Fibroblast of skin of back (primary cell): Measurements from ENCODE around the gene SETD5. TPM values are rescaled to one million over a fixed set of nuclear protein-coding genes. Genes with fewer than 3 reads are reported as not detected.

Experiments
- DNase-seq: peaks from one replicate; pipeline ENCODE4 v3.0.0-alpha.2; 2013
- polyA plus RNA-seq, 2 experiments: library from polyadenylated mRNA; unstranded; fragments of 120-200 nt; gene quantifications; one replicate each; pipeline ENCODE4 v1.2.1, GENCODE V29; 2013; ENCODE audit not compliant: insufficient read length in 2 of 2

Gene SETD5, protein sequence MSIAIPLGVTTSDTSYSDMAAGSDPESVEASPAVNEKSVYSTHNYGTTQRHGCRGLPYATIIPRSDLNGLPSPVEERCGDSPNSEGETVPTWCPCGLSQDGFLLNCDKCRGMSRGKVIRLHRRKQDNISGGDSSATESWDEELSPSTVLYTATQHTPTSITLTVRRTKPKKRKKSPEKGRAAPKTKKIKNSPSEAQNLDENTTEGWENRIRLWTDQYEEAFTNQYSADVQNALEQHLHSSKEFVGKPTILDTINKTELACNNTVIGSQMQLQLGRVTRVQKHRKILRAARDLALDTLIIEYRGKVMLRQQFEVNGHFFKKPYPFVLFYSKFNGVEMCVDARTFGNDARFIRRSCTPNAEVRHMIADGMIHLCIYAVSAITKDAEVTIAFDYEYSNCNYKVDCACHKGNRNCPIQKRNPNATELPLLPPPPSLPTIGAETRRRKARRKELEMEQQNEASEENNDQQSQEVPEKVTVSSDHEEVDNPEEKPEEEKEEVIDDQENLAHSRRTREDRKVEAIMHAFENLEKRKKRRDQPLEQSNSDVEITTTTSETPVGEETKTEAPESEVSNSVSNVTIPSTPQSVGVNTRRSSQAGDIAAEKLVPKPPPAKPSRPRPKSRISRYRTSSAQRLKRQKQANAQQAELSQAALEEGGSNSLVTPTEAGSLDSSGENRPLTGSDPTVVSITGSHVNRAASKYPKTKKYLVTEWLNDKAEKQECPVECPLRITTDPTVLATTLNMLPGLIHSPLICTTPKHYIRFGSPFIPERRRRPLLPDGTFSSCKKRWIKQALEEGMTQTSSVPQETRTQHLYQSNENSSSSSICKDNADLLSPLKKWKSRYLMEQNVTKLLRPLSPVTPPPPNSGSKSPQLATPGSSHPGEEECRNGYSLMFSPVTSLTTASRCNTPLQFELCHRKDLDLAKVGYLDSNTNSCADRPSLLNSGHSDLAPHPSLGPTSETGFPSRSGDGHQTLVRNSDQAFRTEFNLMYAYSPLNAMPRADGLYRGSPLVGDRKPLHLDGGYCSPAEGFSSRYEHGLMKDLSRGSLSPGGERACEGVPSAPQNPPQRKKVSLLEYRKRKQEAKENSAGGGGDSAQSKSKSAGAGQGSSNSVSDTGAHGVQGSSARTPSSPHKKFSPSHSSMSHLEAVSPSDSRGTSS (N-terminal part only)
- polyA plus RNA-seq (2013, experiment 1 of 2; ENCODE audit: insufficient read length): 87.5 TPM
- polyA plus RNA-seq (2013, experiment 2 of 2; ENCODE audit: insufficient read length): 70.4 TPM

DNA sequence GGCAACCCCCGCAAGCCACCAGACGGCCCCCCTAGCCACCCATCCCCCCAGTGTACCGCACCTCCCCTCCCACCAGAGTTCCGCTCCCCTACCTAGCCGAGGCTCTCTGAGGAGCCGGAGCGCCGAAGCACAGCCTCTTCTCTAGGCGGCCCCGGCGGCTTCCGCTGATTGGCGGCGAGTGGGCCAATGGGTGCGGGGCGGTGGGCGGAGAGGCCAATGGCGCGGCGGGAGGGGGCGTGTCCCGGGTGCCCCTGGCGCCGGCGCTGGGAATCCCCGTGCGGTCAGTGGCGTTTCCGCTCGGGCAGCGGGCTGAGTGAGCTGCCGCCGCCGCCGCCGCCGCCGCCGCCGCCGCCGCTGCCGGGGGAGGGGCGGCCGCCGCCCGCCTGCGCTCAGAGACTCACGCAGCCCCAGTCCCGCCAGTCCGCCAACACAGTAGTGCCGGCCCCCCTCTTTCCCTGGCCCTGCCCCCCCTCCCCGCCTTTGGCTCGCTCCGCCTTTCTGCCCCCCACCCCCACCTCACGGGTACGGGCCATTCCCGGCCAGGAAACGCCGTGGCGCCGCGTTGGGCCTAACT is at the start of gene SETD5:
Gene SETD5 (plus strand): TSS at position 284 of the 574 bp plus-strand sequence. CDS start 31,324 bp downstream, outside the sequence.
- DNase-seq: peak; percentile 96

DNA sequence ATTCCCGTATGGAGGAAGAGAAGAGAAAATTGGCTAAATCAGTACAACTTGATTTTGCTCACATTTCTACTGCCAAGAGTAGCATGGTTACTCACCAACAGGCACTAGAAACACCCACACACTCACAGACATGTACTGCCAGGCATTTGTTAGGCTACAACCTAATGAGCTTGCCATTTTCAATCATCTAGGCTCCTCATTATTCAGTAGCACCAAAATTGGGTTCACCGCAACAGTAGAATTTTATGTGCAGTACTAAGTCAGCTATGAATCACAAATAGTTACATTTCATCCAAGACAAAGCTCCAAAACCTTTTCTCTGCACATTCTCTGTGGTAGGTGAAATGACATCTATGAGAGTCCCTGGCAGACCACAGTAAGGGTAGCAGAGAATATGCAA is 49.5 kb upstream of the SETD5 start:
- peak; percentile 16 for DNase-seq

DNA sequence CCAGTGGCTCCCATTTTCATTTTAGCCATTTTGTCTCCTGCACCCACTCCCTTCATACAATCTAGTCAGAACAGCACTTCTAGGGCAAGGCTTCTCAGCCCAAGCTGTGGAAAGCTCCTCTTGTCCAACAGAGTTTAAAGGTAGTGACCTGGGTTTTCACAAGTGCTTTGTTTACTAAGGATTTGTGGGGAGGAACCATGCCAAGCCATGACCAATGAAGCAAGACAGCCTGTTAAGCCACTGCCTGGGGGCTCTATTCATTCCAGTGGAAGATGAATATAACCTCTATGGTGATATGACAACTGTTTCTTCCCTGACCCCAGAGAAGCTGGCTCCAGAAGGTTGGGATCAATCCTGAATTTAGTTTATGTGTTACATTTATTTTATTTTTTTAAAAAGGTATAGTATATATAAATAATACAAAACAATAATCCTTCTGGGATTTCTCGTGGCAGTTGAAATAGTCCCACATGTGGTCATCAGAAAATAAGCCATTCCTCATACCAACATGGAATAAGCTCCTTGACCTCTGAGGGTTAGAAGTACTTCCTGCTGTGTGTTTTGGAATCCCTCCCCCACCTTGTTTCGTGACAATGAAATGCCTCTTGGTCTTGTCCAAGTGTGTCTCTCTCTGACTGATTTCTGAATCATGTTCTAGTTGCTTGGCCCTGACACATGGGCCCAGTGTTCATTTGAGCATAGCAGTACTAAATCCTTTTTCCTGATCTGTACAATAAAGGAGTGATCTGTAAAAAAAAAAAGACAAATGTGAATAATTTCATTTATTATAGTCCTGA is 47.9 kb upstream of the SETD5 start:
- DNase-seq: peak; percentile 86

DNA sequence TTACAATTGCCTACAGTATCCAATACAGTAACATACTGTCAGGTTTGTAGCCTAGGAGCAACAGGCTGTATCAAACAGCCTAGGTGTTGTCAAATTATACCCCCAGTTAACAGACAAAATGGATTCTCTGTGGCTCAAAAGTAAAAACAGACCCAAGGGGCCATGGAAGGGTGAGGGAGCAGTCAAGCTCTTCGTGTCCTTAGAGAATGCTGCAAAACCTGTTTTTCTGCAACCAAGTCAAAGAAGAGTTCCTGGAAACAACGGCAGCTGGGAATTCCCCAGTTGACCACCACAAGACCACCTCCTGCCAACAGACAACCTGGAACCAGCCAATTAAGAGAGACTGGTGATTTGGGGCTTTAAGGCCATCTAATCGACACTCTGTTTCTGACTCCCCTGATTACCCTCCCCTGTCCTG is 45.7 kb upstream of the SETD5 start:
- DNase-seq: no peak

DNA sequence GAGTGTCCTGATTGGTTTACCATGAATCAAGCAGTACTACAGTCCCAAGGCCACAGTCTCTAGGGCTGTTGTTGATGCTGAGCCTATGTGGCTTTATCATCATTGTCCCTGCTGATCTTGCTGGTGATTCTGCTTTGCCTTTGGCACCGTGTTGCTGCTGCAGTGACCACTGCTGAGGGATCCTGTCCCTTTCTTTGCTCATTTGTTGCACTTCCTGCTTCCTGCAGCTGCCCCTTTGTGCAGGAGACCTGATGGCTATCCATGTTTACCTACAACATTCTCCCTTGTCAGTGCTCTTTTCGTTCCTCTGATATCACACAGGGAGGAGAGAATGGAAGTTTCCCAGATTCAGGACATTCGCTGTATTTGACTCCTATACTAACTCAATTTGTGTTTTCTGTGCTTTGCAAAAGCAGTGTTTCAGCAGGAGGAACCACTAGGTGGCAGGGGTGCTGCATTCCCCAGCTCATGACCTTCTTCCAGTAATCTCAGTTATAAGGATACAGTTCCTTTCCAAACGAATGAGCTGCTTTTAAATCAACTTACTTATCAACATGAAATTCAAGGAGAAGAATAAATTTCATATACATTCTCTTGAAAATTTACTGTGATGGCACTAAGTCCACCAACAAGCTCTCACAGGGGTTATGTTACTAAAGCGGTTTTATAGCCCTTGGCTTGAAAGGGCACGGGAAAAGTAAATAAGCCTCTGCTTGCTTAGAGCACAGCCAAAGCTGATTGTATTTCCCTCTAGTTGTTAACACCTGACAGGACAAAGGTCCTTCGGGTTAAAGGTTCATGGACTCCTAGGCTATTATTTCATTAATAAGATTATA is 44.3 kb upstream of the SETD5 start:
- peak; percentile 59 for DNase-seq

DNA sequence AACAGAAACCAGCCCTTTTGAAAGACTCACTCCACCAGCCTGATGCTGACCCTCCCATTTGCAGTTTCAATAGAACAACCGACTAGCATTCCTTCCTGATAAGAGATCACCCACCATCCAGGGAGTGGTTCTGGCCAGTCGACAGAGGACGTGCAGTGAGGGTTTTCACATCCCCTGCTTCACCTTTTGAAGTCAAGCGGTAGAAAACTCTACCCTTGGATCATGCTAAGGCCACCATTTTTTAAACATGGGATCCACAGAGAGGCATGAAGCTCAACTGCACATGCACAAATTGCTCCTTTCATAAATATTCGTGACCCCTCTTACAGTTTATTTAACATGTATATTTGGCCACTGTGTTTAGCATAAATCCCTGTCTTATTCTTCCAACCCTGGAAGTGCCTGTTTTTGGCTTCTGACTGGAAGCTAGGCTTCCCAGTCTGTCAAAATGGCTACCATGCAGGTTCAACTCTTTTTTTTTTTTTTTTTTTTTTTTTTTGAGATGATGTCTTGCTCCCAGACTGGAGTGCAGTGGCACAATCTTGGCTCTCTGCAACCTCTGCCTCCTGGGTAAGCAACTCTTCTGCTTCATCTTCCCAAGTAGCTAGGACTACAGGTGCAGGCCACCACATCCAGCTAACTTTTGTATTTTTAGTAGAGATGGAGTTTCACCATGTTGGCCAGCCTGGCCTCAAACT is 35.6 kb upstream of the SETD5 start:
- DNase-seq: no peak

DNA sequence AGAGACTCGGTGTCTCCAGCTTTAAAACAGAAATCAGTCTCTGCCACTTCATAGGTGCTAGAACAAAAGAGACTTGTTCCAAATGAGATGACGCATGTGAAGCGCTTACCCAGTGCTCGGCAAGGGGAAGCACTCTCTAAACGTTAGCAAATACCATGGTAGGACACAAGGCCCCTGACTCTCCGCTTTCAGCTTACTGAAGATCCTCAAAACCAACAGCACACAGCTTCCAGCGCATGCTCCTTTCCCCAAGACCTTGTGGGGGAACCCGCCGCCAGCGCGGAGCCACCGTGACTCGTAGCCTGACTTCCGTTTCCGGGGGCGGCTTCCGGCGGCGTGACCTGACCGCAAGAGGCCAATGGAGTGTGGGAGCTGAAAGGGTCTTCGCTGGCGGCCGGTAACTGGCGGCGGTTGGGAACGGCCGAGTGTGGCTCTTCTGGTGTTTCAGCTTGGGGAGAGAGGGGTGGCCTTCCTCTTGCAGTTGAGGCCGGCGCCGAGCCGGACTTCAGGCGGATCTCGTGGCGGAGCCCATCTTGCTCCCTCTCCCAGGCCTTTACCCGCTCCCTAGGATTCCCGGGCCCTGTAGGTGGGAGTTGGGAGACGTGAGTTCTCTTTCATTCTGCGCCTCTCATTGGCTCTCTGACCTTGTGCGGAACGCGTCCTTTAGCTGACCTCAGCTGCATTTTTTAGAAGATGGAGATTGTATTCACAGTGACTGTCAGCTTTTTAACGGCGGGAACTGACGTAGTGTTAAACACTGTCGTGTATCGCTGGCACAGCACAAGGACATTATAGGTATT is 34.5 kb upstream of the SETD5 start, which contains the start of gene THUMPD3:
Gene THUMPD3 (plus strand): TSS at position 324 of the 800 bp plus-strand sequence. CDS start 2,015 bp downstream, outside the sequence.
- peak; percentile 89 for DNase-seq

DNA sequence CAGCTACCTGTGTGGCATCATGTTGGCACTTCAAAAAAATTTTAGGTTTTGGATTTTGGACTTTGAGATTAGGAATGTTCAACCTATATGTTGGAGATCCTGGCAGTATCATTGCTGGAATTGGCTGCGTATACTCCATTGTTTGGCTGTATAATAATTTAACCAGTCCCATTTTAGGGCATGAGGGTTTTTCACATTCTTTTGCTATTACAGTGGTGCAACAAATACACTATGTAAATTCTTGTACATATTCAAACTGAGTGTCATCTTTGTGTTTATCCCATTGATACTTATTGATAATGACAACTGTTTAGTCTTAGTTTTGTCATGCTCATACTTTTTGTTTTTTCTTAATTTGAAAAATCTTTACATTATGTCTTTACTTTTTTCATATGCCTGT is 27.9 kb upstream of the SETD5 start:
- no peak for DNase-seq

DNA sequence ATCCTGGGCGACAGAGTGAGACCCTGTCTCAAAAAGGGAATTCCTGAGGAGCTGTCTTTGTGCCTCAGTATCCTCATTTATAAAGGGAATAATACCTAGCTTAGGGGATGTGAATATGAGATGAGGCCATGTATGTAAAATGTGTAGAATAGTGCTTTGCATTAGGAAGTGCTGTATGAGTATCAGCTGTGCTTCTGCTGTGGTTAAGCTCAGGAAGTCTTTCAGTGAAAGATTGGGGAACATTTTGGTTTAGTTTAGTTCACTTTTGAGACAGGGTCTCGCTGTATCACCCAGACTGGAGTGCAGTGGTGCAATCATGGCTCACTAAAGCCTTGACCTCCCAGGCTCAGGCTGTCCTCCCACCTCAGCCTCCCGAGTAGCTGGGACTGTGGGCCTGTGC is 23.9 kb upstream of the SETD5 start:
- no peak for DNase-seq

DNA sequence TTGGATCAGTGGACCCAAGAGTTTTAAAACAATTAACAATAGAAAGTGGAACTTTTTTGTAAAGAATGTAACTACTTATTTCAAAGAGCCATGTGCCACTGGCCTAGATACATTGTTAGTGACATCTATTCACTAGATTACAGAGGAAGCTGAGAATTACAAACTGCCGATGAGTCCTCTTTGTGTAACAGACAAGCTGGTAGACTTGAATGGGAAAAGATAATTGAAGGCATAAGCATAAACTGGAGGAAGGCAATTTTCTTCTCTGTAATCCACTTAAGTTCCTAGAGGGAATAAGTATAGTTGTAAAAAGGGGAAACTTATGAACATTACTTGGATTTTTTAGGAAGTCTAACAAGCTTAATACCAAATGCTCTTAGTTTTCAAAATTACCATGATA is 19.4 kb upstream of the SETD5 start:
- DNase-seq: no peak

DNA sequence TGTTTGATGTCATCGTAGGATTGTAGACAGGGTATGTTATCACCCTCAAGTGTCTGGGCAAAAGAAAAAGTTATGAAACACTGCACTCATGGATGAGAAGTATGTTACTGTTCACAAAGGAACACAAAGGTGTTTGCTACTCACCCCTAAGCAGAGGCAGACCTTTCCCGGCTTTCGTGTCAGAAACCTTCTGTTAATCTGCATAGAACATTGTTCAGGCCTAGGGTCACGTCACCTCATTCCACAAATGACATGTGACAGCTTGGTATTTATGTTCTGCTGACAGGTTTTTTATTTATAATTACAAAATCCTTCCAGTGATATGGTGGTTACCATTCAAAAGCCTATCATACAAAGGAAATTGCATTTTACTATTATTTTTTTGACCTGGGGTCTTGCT is 18.1 kb upstream of the SETD5 start:
- DNase-seq: no peak

DNA sequence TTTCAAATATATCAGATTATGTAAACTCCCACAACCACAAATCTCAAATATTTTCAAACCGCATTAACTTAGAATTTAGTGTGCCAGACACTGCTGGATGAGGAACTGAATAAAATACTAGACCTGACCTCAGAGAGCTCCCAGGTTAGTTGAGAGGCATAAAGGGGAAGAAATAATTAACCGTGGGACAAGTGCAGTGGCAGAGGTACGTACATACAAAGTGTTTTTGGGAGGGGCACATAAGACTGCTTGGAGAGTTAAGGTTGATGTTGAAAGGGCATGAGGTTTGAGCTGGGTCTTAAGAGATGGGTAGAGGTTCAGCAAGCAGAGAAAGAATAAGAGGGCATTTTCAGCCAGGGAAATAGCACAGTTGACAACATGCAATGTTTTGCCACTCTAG is 17.4 kb upstream of the SETD5 start:
- no peak for DNase-seq

DNA sequence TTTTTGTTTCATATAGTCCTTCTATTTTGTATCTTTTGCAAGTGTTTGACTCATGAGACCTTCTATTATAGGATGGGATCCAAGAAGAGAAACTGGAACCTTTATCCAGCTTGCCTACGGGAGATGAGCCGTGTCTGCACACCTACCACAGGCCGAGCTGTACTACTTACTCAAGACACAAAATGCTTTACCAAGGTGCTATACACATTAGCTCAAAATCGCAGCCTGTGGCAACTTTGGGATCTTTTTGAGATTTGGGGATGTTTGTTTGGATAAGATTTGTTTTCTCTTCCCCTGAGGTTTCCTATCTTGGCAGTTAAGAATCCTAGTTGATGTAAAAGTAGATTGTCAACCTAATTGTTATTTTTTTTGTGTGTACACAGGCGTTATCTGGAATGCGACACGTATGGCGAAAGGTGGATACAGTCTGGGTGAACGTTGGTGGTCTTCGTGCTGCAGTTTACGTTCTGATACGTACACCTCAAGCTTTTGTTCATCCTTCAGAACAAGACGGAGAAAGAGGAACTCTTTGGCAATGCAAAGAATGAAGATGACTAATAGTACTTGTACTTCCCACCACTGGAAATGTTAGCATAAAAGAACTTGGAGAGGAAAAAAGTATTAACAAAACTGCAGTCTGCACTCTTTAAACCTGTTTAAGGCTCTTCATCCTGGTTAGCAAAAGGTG is 13.1 kb upstream of the SETD5 start:
- DNase-seq: peak; percentile 35

DNA sequence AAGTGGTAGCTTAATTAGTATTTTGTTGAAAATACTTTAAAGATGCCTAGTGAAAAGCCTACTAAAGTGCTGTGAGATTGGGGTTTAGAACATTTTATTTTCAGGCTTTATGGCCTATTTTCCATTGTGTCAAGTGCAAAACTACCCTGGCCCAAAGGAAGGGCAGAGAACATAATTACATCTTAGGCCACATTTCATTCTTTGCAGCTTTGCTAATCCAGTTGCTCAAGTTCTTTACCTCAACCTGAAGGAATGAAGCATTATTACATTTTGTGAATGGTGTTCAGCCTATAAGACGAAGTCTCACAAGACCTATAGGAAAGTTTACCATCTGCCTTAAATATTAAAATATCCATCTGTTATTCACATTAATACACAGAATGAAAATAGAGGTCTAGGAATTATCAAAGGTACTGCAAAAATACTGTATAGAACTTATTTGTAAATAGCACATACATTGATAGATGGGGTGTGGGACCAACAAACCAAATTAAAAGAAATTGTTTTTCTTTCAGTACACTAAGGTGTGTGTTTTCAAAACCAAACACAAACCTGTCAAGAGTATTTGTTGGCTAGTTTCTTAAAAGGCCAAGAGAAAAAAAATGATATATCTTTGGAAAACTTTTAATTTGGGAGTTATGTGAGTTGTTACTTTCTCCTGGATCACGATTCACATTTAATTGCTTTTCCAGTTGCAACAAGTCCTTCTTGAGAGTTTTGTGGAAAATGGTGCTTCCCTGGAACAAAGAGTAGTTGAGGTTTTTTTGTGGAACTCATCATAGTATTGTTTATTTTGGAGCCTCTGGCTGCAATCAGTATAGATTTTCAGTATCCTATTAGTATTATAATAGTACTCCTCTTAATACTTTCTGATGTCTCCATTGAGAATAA is 12.0 kb upstream of the SETD5 start:
- DNase-seq: no peak

DNA sequence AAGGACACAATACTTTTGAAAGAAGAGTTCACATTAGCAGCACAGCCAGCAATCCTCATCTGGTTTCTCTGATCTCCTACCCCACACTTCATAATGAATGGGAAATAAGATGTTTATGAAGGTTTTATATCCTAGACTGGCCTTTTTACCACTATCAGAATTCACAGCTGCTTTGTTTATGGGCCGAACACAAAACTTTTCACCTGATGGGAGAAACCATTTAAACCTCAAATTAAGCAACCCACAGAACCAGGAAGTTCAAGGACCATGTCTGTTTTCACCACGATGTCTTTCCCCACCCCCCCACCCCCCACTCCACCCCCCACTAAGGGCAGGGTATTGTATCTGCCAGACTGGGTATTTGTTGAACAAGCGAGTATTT is 11.3 kb upstream of the SETD5 start:
- DNase-seq: no peak

DNA sequence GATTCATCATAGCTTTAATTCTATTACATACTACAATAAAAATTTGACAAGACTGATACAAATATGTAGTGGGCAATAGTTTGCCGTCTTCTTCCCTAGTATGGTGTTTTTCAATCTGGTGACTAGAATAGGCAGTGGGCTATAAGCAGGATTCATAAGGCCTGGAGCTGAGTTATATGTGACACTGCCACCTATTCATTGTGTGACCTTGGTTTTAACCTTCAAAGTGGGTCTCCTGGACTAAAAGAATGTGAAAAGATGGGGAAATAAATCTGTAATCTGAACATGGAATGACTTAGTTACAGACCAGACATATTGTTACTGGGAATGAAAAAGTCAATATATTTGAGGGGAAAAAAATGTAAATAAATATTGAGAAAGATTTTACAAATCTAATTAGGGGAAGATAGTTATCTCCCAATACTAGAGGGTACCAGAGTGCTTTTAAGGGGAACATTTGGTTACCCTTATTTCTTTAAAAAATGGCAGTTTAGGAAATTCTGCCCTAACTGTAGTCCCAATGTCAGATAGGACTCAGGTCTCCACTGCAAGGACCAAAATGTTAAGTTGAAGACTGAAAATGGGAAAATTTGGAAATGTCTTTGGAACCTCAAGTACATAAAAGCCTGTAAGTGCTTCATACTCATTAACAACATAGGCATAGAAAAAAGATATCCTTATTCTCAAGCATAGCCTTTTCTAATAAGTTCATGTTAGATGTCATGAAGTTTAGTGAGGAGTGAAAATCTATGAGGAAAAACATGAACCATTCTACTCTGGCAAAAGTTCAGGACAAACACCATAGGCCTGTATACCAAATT is 10.7 kb upstream of the SETD5 start:
- no peak for DNase-seq

DNA sequence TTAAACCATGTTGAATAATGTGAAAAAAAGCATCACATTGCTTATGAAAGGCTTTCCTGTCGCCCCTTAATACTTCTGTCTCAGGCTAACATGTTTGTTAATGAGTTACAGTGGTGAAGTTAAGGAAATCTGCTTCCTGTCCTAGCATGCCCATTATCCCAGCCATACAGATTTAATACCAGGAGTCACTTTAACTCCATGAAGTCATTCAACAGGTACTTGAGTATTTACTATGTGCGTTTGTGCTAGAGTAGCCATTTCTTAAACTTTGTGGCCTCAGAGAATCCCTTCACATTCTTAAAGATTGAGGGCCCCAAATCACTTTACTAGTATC is 10.1 kb upstream of the SETD5 start:
- DNase-seq: no peak
